ENCODE data around the gene DEPP1.

DNA sequence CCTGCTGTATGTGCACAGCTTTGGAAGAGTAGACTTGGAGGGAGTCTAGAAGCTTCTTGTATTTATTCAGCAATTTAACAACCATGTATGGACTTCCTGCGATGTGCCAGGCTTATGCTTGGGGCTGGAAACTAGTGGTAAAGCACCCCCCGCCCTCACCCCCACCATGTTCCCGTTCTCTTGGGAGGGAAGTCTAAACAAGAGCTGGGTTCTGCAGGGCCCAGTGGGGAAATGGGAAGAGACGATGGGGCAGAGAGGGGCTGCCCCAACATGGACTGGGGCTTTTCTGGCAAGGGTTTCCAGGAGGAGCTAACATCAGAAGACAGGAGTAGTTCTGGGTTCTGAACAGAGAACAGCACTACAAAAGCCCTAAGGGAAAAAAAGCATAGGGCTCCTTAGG lies 11.0 kb downstream of the DEPP1 start:
- TF ChIP-seq, protein P1, sequence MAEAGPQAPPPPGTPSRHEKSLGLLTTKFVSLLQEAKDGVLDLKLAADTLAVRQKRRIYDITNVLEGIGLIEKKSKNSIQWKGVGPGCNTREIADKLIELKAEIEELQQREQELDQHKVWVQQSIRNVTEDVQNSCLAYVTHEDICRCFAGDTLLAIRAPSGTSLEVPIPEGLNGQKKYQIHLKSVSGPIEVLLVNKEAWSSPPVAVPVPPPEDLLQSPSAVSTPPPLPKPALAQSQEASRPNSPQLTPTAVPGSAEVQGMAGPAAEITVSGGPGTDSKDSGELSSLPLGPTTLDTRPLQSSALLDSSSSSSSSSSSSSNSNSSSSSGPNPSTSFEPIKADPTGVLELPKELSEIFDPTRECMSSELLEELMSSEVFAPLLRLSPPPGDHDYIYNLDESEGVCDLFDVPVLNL (IDR thresholded peaks at IDR 0.05; ENCODE audit: low read depth, low read length), result no peak
- TF ChIP-seq, protein P2, sequence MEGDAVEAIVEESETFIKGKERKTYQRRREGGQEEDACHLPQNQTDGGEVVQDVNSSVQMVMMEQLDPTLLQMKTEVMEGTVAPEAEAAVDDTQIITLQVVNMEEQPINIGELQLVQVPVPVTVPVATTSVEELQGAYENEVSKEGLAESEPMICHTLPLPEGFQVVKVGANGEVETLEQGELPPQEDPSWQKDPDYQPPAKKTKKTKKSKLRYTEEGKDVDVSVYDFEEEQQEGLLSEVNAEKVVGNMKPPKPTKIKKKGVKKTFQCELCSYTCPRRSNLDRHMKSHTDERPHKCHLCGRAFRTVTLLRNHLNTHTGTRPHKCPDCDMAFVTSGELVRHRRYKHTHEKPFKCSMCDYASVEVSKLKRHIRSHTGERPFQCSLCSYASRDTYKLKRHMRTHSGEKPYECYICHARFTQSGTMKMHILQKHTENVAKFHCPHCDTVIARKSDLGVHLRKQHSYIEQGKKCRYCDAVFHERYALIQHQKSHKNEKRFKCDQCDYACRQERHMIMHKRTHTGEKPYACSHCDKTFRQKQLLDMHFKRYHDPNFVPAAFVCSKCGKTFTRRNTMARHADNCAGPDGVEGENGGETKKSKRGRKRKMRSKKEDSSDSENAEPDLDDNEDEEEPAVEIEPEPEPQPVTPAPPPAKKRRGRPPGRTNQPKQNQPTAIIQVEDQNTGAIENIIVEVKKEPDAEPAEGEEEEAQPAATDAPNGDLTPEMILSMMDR (IDR thresholded peaks at IDR 0.05 in 2 of 3, conservative IDR thresholded peaks at IDR 0.05 in 1 of 3; ENCODE audit: control insufficient read depth in 2 of 3, extremely low read depth in 1 of 3, insufficient read depth in 1 of 3, low read depth in 3 of 3, low read length in 3 of 3), result no peak
- TF ChIP-seq CREM (IDR thresholded peaks at IDR 0.05; ENCODE audit: low read depth) (no peak), MYC (IDR thresholded peaks at IDR 0.05; ENCODE audit: insufficient read depth, insufficient read length, insufficient replicate concordance, low read length, severe bottlenecking) (no peak), NFIC (IDR thresholded peaks at IDR 0.05; ENCODE audit: low read depth, low read length) (no peak)
